ENCODE measurements around the gene GBP1.
"Not testable (repeated sequence)": the region's sequence is repeated elsewhere in the genome, so short reads cannot be mapped to it uniquely, and the experiment has no call there.

GBP1 gene

GRCh38 chr1:89051300-89051954 lies 13.6 kb downstream of the GBP1 start:
- no peak for DNase-seq

DNA sequence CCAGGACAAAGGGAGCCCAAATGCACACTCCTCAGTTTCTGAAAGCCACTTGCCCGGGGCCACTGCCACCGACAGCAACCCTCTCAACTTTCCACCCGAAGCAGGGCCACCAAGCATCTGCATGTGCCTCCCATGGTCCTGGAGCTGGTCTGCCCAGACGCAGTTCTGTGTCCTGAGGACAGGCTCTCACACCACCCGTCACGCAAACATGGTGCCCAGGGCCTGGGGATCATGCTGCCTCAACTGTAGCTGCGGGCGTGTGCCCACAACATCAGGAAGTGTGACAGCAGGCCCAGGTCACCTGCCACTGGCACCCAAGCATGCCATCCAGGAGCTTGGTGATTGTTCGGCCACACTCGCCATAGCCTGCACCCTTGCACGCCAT lies 14.4 kb downstream of the GBP1 start:
- DNase-seq, result no peak

GRCh38 chr1:89049901-89050648 lies 14.9 kb downstream of the GBP1 start:
- not testable (repeated sequence) for DNase-seq

DNA sequence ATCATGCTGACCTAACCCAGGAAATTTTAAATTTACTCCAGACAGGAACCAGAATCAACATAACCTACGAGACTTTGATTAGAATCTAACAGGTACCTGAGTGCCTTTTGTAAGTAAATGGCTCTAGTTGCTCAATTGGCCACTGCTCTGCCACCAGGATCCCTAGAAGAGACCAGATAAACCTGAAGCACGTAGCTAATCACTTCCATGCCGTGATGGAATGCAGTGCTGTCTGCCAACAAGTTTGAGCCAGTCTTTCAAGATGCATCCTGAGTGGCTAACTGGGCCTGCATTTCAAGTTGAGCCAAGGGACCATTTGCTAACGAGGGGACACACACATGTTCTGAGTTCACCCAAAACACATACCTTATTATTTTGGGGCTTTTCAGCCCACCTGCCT lies 15.8 kb downstream of the GBP1 start:
- not testable (repeated sequence) for DNase-seq

DNA sequence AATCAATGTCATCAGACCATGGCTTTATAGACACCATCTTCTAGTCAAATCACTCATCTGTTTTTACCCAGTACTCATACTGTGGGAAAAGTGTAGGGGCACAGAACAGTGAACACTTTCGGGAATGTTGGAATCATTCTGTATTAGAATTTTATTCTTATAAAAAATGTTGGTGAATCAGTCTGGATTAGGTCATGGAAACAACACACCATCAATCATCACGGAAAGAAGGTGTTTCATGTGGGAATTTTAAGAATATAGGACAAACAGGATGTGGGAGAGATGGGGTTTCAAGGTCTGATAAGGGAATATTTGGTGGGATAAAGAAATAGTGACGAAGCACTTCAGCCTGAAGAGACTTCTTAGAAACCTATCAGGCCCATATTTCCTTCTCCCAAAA lies 17.3 kb downstream of the GBP1 start:
- no peak for DNase-seq

GRCh38 chr1:89046318-89047183 lies 18.5 kb downstream of the GBP1 start:
- not testable (repeated sequence) for DNase-seq

- DNase-seq, result no peak
These were observed 19.9 kb downstream of the GBP1 start for GRCh38 chr1:89044970-89045721.

DNA sequence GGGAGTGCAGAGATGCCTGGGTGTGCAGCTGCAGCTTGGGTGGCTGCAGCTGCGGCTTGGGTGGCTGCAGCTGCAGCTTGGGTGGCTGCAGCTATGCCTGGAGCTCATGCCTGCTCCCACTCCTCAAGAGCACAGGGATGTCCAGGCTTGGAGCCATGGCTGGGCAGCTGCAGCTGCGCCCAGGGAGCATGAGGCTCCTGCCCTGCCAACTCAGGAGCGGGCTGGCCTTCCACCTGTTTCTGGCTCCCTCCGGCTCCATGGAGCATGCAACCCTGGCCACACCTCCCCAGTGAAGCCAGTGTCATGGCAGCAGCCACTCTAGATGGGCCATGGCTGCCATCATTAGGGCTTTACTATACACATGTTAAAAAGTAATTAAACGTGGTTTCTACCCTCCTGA lies 21.1 kb downstream of the GBP1 start:
- DNase-seq, result no peak

DNA sequence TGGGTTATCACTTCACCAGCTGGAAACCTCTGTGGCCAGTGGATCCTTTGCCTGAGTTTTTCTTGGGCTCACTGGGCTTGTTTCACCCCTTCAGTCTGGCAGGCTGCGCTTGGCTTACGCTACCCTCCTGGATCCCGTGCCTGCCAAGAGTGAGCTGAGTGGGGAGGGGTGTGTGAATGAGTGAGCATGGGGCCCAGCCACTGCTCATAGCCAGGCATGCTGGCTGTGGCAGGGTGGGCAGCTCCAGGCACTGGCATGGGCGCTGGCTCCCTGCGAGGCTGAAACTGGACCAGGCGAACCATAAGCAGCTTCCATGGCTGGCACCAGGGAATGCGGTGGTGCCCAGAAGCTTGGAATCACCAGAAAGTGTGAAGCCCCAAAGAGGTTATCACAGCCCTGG lies 22.5 kb downstream of the GBP1 start:
- DNase-seq, result no peak

DNA sequence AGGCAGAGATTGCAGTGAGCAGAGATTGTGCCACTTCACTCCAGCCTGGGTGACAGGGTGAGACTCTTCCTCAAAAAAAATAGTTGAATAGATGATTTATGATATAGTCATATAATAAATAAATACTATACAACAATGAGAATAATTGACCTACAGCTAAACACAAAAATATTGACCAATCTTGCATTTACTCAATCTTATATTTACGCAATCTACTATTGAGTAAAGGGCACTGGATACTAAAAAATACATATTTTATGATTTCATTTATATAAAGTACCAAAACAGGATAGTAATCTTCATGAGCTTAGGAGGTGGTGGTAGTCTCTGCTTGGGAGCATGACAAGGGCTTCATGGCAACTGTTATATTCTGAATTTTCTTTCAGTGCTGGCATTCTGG lies 23.3 kb downstream of the GBP1 start:
- DNase-seq, result no peak

GRCh38 chr1:89041119-89041641 lies 23.8 kb downstream of the GBP1 start:
- no peak for DNase-seq

DNA sequence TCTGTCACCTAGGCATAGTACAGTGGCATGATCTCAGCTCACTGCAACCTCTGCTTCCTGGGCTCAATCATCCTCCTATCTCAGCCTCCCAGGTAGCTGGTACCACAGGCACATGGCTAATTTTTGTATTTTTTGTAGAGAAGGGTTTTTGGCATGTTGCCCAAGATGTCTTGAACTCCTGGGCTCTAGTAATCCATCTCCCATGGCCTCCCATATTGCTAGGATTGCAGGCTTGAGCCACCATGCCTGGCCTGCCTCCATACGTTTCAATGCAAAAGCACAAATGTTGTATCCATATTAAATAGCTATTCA lies 24.7 kb downstream of the GBP1 start:
- no peak for DNase-seq

- no peak for DNase-seq
These were observed 27.8 kb downstream of the GBP1 start for GRCh38 chr1:89037186-89037585.

DNA sequence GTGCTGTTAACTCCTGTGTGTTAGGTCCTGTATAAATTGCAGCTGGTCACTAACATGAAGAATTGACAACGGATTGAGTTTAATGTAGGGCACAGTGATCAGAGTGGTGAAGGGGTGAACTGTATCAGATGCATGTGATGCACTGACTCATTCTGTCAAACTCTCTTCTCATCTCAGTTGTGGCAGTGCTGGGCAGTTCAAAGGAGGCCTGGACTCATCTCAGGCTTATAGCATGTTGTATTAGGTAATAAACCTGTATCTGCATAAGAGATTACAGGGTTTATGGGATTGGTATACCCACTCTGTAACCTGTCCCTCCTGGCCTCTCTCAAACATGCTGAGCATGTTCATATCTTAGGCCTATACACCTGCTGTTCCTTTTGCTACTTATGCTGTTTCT lies 29.9 kb downstream of the GBP1 start:
- DNase-seq, result no peak

DNA sequence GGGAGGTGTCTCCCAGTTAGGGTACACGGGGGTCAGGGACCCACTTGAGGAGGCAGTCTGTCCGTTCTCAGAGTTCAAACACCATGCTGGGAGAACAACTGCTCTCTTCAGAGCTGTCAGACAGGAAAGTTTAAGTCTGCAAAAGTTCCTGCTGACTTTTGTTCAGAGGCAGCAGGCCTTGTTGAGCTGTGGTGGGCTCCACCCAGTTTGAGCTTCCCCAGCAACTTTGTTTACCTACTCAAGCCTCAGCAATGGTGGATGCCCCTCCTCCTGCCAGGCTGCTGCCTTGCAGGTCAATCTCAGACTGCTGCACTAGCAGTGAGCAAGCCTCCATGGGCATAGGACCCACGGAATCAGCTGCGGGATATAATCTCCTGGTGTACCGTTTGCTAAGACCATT lies 31.0 kb downstream of the GBP1 start:
- DNase-seq, result not testable (repeated sequence)

GRCh38 chr1:89029051-89029450 lies 36.0 kb downstream of the GBP1 start:
- peak in 1 of 2 experiments; percentile 29 for DNase-seq

DNA sequence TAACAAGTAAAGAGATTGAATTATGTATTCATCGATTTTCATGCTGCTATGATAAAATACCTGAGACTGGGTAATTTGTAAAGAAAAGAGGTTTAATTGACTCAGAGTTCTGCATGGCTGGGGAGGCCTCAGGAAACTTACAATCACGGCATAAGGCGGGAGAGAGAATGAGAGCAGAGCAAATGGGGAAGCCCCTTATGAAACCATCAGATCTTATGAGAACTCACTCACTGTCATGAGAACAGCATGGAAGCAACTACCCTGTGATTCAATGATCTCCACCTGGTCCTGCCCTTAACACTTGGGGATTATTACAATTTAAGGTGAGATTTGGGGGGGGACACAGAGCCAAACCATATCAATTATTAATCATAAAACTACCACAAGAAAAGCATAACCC lies 39.1 kb downstream of the GBP1 start:
- DNase-seq, result no peak

GRCh38 chr1:89023026-89023425 lies 42.0 kb downstream of the GBP1 start:
- DNase-seq, result no peak

- peak in 1 of 2 experiments; percentile 9 for DNase-seq
These were observed 42.6 kb downstream of the GBP1 start, which contains the start of gene GBP3 for GRCh38 chr1:89022167-89022959. TSS of gene GBP3 (minus strand) at chr1:89022866. CDS start at chr1:89020721, 2,145 bp downstream.

DNA sequence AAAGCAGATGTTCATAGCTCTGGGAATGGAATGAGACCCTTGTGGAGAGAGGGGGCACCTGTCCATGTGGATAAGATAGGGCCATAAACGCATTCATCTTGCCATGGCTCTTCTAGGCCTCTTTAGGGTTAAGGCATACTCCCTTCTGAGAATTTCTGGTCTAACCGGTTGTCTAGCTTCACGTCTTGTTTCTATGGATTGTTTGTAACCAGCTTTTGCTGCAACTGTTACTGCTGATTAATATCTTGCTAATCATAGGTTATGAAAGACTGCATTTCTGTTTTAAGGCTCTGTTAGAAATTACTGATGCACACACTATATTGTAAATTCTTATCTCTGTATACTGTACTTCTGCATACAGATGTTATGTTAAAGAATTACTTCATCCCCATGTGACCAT lies 46.7 kb downstream of the GBP1 start:
- not testable (repeated sequence) for DNase-seq

- DNase-seq, result no peak
These were observed 56.5 kb downstream of the GBP1 start for GRCh38 chr1:89008511-89008910.

Measured in NCI-H526 (cell line).